Smooth muscle cell (in vitro differentiated cells): ENCODE results near the gene C1QTNF9B. TPM values are rescaled to one million over a fixed set of nuclear protein-coding genes. Genes with fewer than 3 reads are reported as not detected.
A peak's percentile ranks its signal among the peaks of the same experiment; 100 is the strongest.
"Not testable (repeated sequence)": the region's sequence is repeated elsewhere in the genome, so short reads cannot be mapped to it uniquely, and the experiment has no call there.

Experiments used
- DNase-seq: peaks from one replicate; lab custom pipeline; 2025; ENCODE audit not compliant: unreplicated experiment; lab: John Stamatoyannopoulos, UW
- H2AFZ ChIP-seq: fragments of 200-600 bp; sonication (generic); 2 replicates; pipeline ENCODE4 v1.6.0; 2016; ENCODE audit warnings: antibody characterized with exemption, low read depth, mild to moderate bottlenecking
- H3F3A ChIP-seq: fragments of 200-600 bp; sonication (generic); 2 replicates; pipeline ENCODE4 v1.6.0; 2017; ENCODE audit warnings: antibody characterized with exemption, low read depth
- H3K27ac ChIP-seq: fragments of 200-600 bp; sonication (generic); 2 replicates; pipeline ENCODE4 v1.5.1; 2016; ENCODE audit warnings: low read depth, mild to moderate bottlenecking
- H3K27me3 ChIP-seq: fragments of 200-600 bp; sonication (generic); 2 replicates; pipeline ENCODE4 v1.6.1; 2016; ENCODE audit warnings: low read depth, mild to moderate bottlenecking
- H3K36me3 ChIP-seq: fragments of 200-600 bp; sonication (generic); 2 replicates; pipeline ENCODE4 v1.5.1; 2016; ENCODE audit warnings: low read depth
- H3K4me1 ChIP-seq: fragments of 200-600 bp; sonication (generic); 2 replicates; pipeline ENCODE4 v1.5.1; 2016; ENCODE audit warnings: low read depth
- H3K4me2 ChIP-seq: fragments of 200-600 bp; sonication (generic); 2 replicates; pipeline ENCODE4 v1.6.0; 2016; ENCODE audit warnings: mild to moderate bottlenecking
- H3K4me3 ChIP-seq: fragments of 200-600 bp; sonication (generic); 2 replicates; pipeline ENCODE4 v1.5.1; 2016; ENCODE audit warnings: mild to moderate bottlenecking
- H3K79me2 ChIP-seq: fragments of 200-600 bp; sonication (generic); 2 replicates; pipeline ENCODE4 v1.6.0; 2016; ENCODE audit warnings: low read depth, mild to moderate bottlenecking
- H3K9ac ChIP-seq: fragments of 200-600 bp; sonication (generic); 2 replicates; pipeline ENCODE4 v1.6.0; 2016; ENCODE audit warnings: low read depth
- H3K9me3 ChIP-seq: fragments of 200-600 bp; sonication (generic); replicated peaks from 2 replicates; pipeline ENCODE4 v1.5.1; 2016; ENCODE audit warnings: low read depth
- H4K20me1 ChIP-seq: fragments of 200-600 bp; sonication (generic); 2 replicates; pipeline ENCODE4 v1.6.0; 2016; ENCODE audit warnings: low read depth
- CTCF ChIP-seq: fragments of 200-600 bp; sonication (generic); IDR thresholded peaks from 2 replicates; pipeline ENCODE4 v1.5.1; 2017; ENCODE audit warnings: borderline replicate concordance, mild to moderate bottlenecking, antibody characterized with exemption; ENCODE audit not compliant: insufficient read depth, poor library complexity, severe bottlenecking
- WGBS: methylation state at CpG from one replicate; pipeline ENCODE4 v1.1.7; 2016; ENCODE audit warnings: low lambda C conversion rate; 5-methylcytosine and 5-hydroxymethylcytosine counted together
- polyA plus RNA-seq: library from polyadenylated mRNA; unstranded; fragments of >200 nt; fragmentation: Nextera tagmentation; extraction: Ambion mirVana; gene quantifications from 2 replicates; pipeline ENCODE4 v1.2.1, GENCODE V29; 2016
- total RNA-seq: library from RNA; depleted of rRNA; stranded (reverse); fragments of >200 nt; gene quantifications from 2 replicates; pipeline ENCODE4 v1.2.3, GENCODE V29; 2014

The C1QTNF9B gene
- total and polyA plus RNA-seq, 2 experiments from 2014 or later = 0.21 TPM; not detected in 1

- H3K27ac ChIP-seq = peak overlapping the region; percentile 89
- H3K27me3 ChIP-seq = no peaks in the 10 kb centered on the region
- no peaks in the 10 kb centered on the region for H4K20me1 ChIP-seq
- H3K9me3 ChIP-seq = no peaks in the 10 kb centered on the region
- no peaks in the 10 kb centered on the region for H3K36me3 ChIP-seq
- peak overlapping the region; percentile 56 for H3K9ac ChIP-seq
- DNase-seq = no peak
- peaks cover 14% of the 10 kb centered on the region for H3K4me1 ChIP-seq
- 32% methylated on average over 15 of the region's 15 CpGs for WGBS
- peaks cover 8% of the 10 kb centered on the region for H3F3A ChIP-seq
- H3K4me3 ChIP-seq = peak overlapping the region; percentile 82
- H3K4me2 ChIP-seq = peak overlapping the region; percentile 89
- peaks cover 20% of the 10 kb centered on the region for H3K79me2 ChIP-seq
- H2AFZ ChIP-seq = peak overlapping the region; percentile 94
- TF ChIP-seq CTCF = no peak
These were observed 7.4 kb downstream of the C1QTNF9B start for GRCh38 chr13:23889615-23890607.

- no peaks in the 10 kb centered on the region for H4K20me1 ChIP-seq
- peaks cover 8% of the 10 kb centered on the region for H3F3A ChIP-seq
- H3K9ac ChIP-seq = peak within 1 kb of the TSS; percentile 87
- H3K79me2 ChIP-seq = peaks cover 20% of the 10 kb centered on the region
- peak within 1 kb of the TSS; percentile 82 for H3K4me3 ChIP-seq
- WGBS = 1% methylated on average over 73 of the region's 75 CpGs
- peaks cover 14% of the 10 kb centered on the region for H3K4me1 ChIP-seq
- H3K36me3 ChIP-seq = no peaks in the 10 kb centered on the region
- peak within 1 kb of the TSS; percentile 89 for H3K27ac ChIP-seq
- TF ChIP-seq CTCF = peak; percentile 59
- DNase-seq = peak; percentile 85
- no peaks in the 10 kb centered on the region for H3K9me3 ChIP-seq
- no peaks in the 10 kb centered on the region for H3K27me3 ChIP-seq
- peak within 1 kb of the TSS; percentile 89 for H3K4me2 ChIP-seq
- H2AFZ ChIP-seq = peak within 1 kb of the TSS; percentile 94
These were observed 8.4 kb downstream of the C1QTNF9B start, which contains the start of gene MIPEP for GRCh38 chr13:23888658-23889614. TSS of gene MIPEP (minus strand) at chr13:23889400. CDS start at chr13:23889320, 80 bp downstream.

GRCh38 chr13:23884361-23884760 is 12.9 kb downstream of the C1QTNF9B start:
- 90% methylated on average over 3 of the region's 3 CpGs for WGBS
- H3K4me3 ChIP-seq, H3K36me3 ChIP-seq, DNase-seq, H3K4me2 ChIP-seq, H3F3A ChIP-seq, H3K9me3 ChIP-seq, H2AFZ ChIP-seq, H3K9ac ChIP-seq, H3K27ac ChIP-seq, H3K27me3 ChIP-seq, H4K20me1 ChIP-seq: not testable (repeated sequence)
- H3K4me1 ChIP-seq = peaks cover 11% of the 10 kb centered on the region
- peaks cover 20% of the 10 kb centered on the region for H3K79me2 ChIP-seq

GRCh38 chr13:23883255-23883654 is 14.0 kb downstream of the C1QTNF9B start:
- Histone ChIP-seq H3K9me3 (no peaks in the 10 kb centered on the region), H3K4me3 (no peak overlapping the region), H3K9ac (no peak overlapping the region), H3K4me1 (peaks cover 7% of the 10 kb centered on the region), H3K36me3 (no peaks in the 10 kb centered on the region), H3K4me2 (no peak overlapping the region), H3F3A (peaks cover 6% of the 10 kb centered on the region), H3K27me3 (no peaks in the 10 kb centered on the region), H4K20me1 (no peaks in the 10 kb centered on the region), H2AFZ (no peak overlapping the region), H3K27ac (no peak overlapping the region), H3K79me2 (peaks cover 20% of the 10 kb centered on the region)
- WGBS = 96% methylated on average over 4 of the region's 4 CpGs
- DNase-seq = no peak
- TF ChIP-seq CTCF = no peak

- H3K27ac ChIP-seq, H3K9ac ChIP-seq: not testable (repeated sequence)
These were observed 15.9 kb downstream of the C1QTNF9B start for GRCh38 chr13:23881402-23881800.

More at GRCh38 chr13:23881402-23881800, 15.9 kb downstream of the C1QTNF9B start:
- WGBS = 96% methylated on average over 8 of the region's 8 CpGs
- H4K20me1 ChIP-seq, H3K4me3 ChIP-seq, H3K4me1 ChIP-seq, H3K27me3 ChIP-seq, DNase-seq, H3K9me3 ChIP-seq, H3K36me3 ChIP-seq, H3K4me2 ChIP-seq, H3K79me2 ChIP-seq, H2AFZ ChIP-seq, H3F3A ChIP-seq: not testable (repeated sequence)
